NCI-H748 treated with DMSO at 0.1 percent for 48 hours (cell line): ENCODE results near the gene ADAMTS7.
"Not testable (repeated sequence)": the region's sequence is repeated elsewhere in the genome, so short reads cannot be mapped to it uniquely, and the experiment has no call there.

Experiments used
- DNase-seq: peaks from one replicate; lab custom pipeline; 2025; lab: John Stamatoyannopoulos, UW

ADAMTS7 gene

DNA sequence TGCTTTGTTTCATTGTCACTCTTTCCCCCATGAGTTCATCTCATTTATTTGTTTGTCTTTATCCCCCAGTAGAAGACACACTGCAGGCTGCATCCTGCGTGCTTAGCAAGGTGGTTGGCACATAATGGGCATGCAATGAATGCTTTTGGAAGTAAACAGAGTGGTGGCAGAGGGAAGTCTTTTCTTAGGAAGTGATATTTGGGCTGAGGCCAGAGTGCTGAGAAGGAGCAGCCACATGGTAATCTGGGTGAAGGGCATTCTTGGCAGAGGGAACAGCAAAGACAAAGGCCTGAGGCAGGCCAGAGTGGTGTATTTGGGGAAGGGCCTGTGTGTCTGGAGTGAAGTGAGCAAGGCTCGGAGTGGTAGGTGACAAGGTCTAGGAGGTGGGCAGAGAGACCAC is 17.7 kb upstream of the ADAMTS7 start:
- no peak for DNase-seq

DNA sequence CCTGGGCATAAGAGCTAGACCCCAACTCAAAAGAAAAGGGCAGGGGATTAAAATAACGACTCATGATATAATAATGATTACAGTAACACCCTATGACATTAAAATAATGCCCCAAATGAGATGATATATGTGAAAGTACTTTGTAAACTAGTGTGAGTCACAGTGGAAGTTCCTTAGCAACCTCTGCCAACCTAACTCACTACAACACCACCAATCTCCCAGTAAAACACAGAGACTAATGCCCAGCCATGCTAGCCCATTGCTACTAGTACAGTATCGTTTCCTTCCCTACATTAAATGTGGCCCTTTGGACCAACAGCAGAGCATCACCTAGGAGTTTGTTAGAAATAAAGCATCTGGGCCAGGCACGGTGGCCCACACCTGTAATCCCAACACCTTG is 11.2 kb upstream of the ADAMTS7 start:
- DNase-seq = no peak

DNA sequence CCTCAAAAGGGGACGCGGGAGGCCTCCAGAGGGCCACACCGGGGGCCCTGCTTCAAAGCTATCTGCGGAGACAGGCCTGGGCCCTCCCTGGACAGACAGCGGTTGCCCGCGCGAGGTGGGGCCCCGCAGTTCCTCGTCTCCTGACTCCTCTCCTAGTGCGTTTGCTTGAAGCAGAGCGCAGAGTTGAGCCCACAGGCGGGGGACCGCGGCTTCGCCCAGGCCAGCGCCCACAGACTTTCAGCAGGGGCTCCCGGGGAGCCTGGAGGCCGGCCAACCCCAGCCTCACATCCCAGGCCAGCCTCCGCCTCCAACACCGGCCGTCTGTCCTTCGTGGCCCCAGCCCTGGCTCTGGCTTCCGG is 540 bp upstream of the ADAMTS7 start:
- DNase-seq = no peak

- DNase-seq = no peak
Measured at GRCh38 chr15:78810362-78811123, 721 bp downstream of the ADAMTS7 start.

DNA sequence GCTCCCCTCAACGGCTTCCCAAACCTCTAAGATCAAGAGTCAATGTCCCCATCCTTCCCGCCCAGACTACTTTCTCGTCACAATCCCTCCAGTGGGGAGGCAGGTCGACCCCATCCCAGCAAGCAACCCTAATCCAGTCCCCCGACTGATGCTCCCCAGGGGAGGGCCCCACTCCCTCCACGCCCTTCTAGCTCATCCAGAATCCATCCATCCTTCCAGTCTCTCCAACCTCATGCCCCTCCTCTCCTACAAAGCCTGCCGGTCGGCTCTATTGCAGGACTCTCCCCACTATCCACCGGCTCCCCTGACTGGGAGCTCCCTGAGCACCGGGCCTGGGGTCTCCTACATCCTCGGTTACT is 1.3 kb downstream of the ADAMTS7 start:
- no peak for DNase-seq

DNA sequence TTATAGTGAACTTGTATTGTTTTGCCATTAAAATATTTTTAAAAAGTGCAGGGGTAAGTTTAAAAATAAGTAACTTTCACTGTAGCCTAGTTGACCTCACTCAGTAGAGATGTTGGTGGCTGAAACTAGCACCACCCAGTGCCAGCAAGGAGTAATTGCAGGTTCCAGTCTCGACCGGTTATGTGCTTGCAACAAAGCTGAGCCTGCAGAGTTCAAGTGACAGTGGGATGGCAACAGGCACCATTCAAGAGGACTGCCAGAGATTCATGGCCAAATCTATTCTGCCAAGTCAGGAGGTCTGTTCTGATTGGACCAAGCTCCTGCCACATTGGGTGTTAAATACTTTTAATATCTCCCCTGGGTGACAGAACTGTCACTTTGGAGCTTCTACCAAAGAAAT is 2.7 kb downstream of the ADAMTS7 start:
- no peak for DNase-seq

- DNase-seq = no peak
Measured at GRCh38 chr15:78807359-78807758, 3.9 kb downstream of the ADAMTS7 start.

- DNase-seq = no peak
Measured at GRCh38 chr15:78804391-78804792, 6.9 kb downstream of the ADAMTS7 start.

GRCh38 chr15:78800806-78801205 is 10.5 kb downstream of the ADAMTS7 start:
- no peak for DNase-seq

- DNase-seq = no peak
Measured at GRCh38 chr15:78800189-78800588, 11.1 kb downstream of the ADAMTS7 start.

GRCh38 chr15:78799102-78799501 is 12.2 kb downstream of the ADAMTS7 start:
- DNase-seq = not testable (repeated sequence)

DNA sequence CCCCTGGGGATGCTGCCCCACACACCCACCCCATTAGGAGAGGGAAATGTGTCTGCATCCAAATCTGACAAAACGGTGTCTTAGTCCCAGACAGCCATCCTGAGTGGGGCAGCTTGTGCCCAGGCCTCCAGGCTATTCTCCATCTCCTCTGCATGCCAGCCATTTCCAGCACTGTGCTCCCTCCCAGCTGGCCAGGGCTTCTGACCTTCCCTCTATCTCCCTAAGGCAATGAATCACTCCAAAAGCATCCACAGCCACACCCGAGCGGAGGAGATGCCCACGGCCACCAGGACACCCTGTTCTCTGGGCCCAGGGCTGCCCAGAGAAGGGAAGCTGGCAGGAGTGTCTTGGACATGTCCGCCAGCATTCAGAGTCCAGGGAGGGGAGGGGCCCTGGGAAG is 12.9 kb downstream of the ADAMTS7 start:
- DNase-seq = not testable (repeated sequence)

DNA sequence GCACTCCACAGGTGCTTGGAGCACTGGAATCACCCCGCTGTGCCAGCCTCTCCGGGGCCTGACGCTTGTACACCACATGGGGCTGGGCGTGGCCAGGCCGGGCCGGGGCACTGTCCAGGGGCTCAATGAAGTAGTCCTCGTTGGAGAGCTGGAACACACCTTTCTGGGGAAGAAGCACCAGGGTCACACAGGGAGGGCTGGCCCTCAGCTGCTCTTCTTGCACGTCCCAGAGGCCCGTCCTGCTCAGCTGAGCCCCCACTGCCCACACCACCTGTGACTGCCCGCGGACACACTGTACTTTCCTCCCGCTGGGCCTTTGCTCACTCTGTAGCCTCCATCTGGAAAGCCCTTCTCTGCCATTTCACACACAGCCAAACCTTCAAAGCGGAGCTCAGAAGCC is 13.3 kb downstream of the ADAMTS7 start:
- no peak for DNase-seq

- DNase-seq = no peak
Measured at GRCh38 chr15:78796510-78796909, 14.8 kb downstream of the ADAMTS7 start.

DNA sequence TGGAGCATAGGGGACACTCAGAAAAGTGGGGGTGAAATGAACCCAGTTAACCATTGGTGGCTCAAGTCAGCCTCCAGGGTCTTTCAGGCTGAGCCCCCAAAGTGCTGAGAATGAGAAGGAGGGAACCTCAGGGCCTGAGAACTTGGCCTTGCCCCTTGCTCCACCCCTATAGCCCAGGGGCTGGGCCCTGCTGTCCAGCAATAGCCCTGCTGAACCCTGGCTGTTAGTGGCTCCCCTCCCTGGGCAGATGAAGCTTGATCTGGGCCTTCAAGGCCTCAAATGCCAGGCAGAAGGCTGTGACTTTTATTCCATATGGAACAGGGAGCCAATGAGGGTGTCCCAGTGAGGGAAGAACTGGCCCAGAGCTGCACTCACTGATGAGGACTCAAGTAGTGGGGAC is 16.2 kb downstream of the ADAMTS7 start:
- no peak for DNase-seq

DNA sequence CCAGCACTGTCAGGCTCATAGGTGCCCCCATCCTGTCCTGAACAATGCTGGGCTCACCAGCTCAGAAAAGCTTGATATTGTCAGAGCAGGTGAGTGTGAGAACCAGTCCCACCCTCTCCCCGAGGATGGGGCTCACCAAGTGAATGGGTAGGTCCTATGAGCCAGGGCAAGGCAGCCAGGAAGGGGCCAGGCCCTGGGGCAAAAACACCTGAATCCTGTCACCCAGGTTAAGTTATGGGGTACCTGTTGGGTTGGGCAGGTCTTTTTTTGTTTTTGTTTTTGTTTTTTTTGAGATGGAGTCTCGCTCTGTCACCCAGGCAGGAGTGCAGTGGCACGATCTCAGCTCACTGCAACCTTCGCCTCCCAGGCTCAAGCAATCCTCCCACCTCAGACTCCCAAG is 16.8 kb downstream of the ADAMTS7 start:
- not testable (repeated sequence) for DNase-seq

- no peak for DNase-seq
Measured at GRCh38 chr15:78791357-78791756, 19.9 kb downstream of the ADAMTS7 start.

DNA sequence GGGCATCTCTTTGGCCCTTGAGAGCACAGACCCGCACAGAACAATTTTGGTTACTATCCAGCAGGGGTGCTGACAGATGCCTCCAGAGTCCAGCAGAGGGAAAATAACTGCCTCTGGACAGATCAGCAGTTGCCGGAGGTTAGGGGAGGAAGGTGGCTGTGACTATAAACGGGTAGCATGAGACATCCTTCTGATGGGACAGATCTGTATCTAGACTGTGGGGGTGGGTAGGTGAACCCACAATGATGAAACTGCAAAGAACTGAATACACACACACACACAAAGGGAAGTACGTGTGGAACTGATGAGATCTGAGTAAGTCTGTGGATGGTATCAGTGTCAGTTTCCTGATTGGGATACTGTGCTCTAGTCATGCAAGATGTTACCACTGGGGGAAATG is 21.2 kb downstream of the ADAMTS7 start:
- DNase-seq = no peak

DNA sequence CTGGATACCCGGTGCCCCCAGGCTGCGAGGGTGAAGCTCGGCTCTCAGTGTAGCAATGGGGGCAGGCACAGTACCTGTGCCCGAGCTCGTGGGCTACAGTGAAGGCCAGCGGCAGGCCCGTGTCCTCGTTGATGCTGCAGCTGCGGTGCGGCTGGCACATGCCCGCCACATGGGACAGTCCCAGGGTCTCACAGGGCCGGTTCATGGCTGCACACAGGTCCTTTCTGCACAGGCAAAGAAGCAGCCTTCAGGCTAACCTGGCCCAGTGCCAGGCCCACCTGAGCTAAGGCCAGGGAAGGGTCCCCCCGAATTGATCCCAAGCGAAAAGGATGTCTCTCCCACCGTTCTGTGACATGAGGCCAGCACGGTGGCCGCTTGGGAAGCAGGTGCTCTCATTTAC is 21.6 kb downstream of the ADAMTS7 start:
- no peak for DNase-seq

- no peak for DNase-seq
Measured at GRCh38 chr15:78788016-78788660, 23.1 kb downstream of the ADAMTS7 start.

DNA sequence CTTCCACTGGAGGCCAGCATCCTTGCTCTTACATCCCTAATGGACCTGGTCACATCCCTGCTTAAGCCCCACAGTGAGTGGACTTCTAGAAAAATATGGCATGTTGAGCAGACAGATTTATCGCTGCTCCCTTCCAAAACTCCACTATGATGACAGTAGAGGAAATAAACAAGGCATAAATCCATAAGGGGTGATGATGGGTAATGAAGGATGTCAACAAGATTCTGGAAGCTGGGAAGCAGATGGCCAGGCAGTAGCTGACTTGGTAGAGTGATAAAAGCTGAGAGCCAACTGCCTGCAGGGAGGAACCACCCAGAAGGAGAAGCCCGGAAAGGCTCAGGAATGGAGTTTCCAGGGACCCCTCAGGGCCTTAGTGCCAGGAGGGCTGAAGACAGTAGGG is 28.9 kb downstream of the ADAMTS7 start:
- DNase-seq = not testable (repeated sequence)

- DNase-seq = not testable (repeated sequence)
Measured at GRCh38 chr15:78781381-78781780, 29.9 kb downstream of the ADAMTS7 start.

DNA sequence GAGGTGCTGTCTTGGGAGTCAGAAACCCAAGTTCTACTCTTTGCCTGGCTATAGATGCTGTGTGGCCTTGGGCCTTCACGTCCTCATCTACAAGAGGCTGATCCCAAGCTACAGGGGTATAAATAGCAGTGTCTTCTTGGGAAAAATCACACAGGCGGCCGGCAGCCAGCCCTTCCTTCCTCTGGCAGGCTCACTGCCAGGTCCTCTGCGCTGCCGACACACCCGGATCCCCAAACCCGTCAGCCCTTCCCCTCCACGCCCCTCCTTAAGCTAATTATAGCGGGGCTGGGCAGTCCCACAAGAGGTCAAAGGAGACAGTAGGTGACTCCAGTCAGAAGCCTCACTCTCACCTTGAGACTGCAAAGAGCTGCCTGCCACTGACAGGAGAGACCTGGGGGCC is 31.3 kb downstream of the ADAMTS7 start:
- not testable (repeated sequence) for DNase-seq
